Endothelial cell of umbilical vein (primary cell): ENCODE measurements around the gene ZNF260. TPM values are rescaled to one million over a fixed set of nuclear protein-coding genes. Genes with fewer than 3 reads are reported as not detected.

Experiments used
- BruUV-seq: library from RNA; stranded (reverse); fragments of 400-500 nt; replicated peaks from 2 replicates; lab custom pipeline; 2021; lab: Mats Ljungman, UMichigan
- CTCF ChIA-PET: fragments of 300-600, 350-600 bp; sonication (Branson Sonifier 250); formaldehyde crosslinking; loops from one replicate; lab custom pipeline; 2021; ENCODE audit warnings: antibody characterized with exemption, inconsistent platforms; lab: Charles Lee
- POLR2A ChIA-PET: fragments of 300-600, 350-600 bp; sonication (Branson Sonifier 250); formaldehyde crosslinking; loops from one replicate; lab custom pipeline; 2021; ENCODE audit warnings: antibody characterized with exemption, inconsistent platforms; lab: Charles Lee
- DNase-seq: peaks from one replicate; pipeline ENCODE4 v3.0.0-alpha.2; 2011; ENCODE audit warnings: low read depth, low spot score
- FAIRE-seq: peaks from 2 replicates; lab custom pipeline; 2011; peaks lifted over from hg19 to GRCh38; lab: Jason Lieb, UNC
- H2AFZ ChIP-seq: 2 replicates; pipeline ENCODE4 v1.6.0; 2012; ENCODE audit warnings: low read depth, low read length, control low read depth, inconsistent platforms
- H3K27ac ChIP-seq: 2 replicates; pipeline ENCODE4 v1.5.1; 2011; ENCODE audit warnings: low read depth, mild to moderate bottlenecking, control low read depth, low read length, moderate library complexity; ENCODE audit not compliant: insufficient read depth
- H3K27me3 ChIP-seq, 2 experiments: 2 replicates each; pipeline versions ENCODE4 v1.6.0 to v1.6.1; 2011; ENCODE audit warnings: low read length in 2 of 2, mixed read lengths in 1 of 2; ENCODE audit not compliant: control insufficient read depth in 2 of 2, insufficient read depth in 2 of 2
- H3K36me3 ChIP-seq, 2 experiments: 2 replicates in 1 of 2; 3 replicates in 1 of 2; pipeline ENCODE4 v1.5.1; 2011; ENCODE audit warnings: low read length in 2 of 2, mild to moderate bottlenecking in 1 of 2, moderate library complexity in 1 of 2; ENCODE audit not compliant: control insufficient read depth in 2 of 2, insufficient read depth in 2 of 2; ENCODE audit errors: extremely low read depth in 1 of 2
- H3K4me1 ChIP-seq: 3 replicates; pipeline ENCODE4 v1.5.1; 2011; ENCODE audit warnings: mild to moderate bottlenecking, low read length; ENCODE audit not compliant: control insufficient read depth, insufficient read depth; ENCODE audit errors: extremely low read depth
- H3K4me2 ChIP-seq: 2 replicates; pipeline ENCODE4 v1.6.1; 2011; ENCODE audit warnings: low read length, control low read depth, mixed read lengths; ENCODE audit not compliant: insufficient read depth
- H3K4me3 ChIP-seq, 3 experiments: fragments of 200-600 bp in 1 of 3; sonication (generic), shearing (Covaris generic) in 1 of 3; replicated peaks in 1 of 3; 2 replicates each; pipeline ENCODE4 v1.5.1; 2011 to 2016; ENCODE audit warnings: control low read depth in 3 of 3, low read length in 3 of 3, mild to moderate bottlenecking in 2 of 3, inconsistent platforms in 1 of 3, low read depth in 1 of 3, moderate library complexity in 1 of 3; ENCODE audit not compliant: insufficient read depth in 1 of 3
- H3K79me2 ChIP-seq: 2 replicates; pipeline ENCODE4 v1.6.0; 2012; ENCODE audit warnings: low read length, inconsistent platforms; ENCODE audit not compliant: control insufficient read depth, insufficient read depth
- H3K9ac ChIP-seq: replicated peaks from 2 replicates; pipeline ENCODE3; 2011; ENCODE audit warnings: low read length, control low read depth; ENCODE audit not compliant: insufficient read depth; ENCODE audit errors: extremely low read depth
- H3K9me1 ChIP-seq: replicated peaks from 3 replicates; pipeline ENCODE4 v1.6.0; 2011; ENCODE audit warnings: mild to moderate bottlenecking, low read length; ENCODE audit not compliant: control insufficient read depth, insufficient read depth; ENCODE audit errors: extremely low read depth
- H3K9me3 ChIP-seq: replicated peaks from 2 replicates; pipeline ENCODE4 v1.5.1; 2012; ENCODE audit warnings: low read length, inconsistent platforms; ENCODE audit not compliant: control insufficient read depth, insufficient read depth
- H4K20me1 ChIP-seq: replicated peaks from 2 replicates; pipeline ENCODE3; 2011; ENCODE audit warnings: mild to moderate bottlenecking, low read length; ENCODE audit not compliant: control insufficient read depth, insufficient read depth; ENCODE audit errors: extremely low read depth
- CTCF ChIP-seq, 2 donors: IDR thresholded peaks; 1 replicate in 1 of 2; 2 replicates in 1 of 2; pipeline ENCODE4 v1.5.1; 2011; ENCODE audit warnings: low read length in 2 of 2, mild to moderate bottlenecking in 2 of 2, moderate library complexity in 2 of 2, control low read depth in 1 of 2, inconsistent platforms in 1 of 2, low read depth in 1 of 2; ENCODE audit not compliant: insufficient read depth in 1 of 2; ENCODE audit errors: extremely low read depth in 1 of 2
- EZH2 ChIP-seq: IDR thresholded peaks from 2 replicates; pipeline ENCODE4 v1.6.1; 2012; ENCODE audit warnings: borderline replicate concordance, low read depth, mild to moderate bottlenecking, moderate library complexity, low read length, inconsistent platforms; ENCODE audit not compliant: severe bottlenecking
- FOS ChIP-seq: IDR thresholded peaks from 2 replicates; pipeline ENCODE4 v1.6.1; 2011; ENCODE audit warnings: mild to moderate bottlenecking, low read length, moderate library complexity, borderline replicate concordance; ENCODE audit not compliant: insufficient read depth
- GATA2 ChIP-seq: IDR thresholded peaks from 2 replicates; pipeline ENCODE4 v1.7.0; 2011; ENCODE audit warnings: low read depth, mild to moderate bottlenecking, moderate library complexity, mixed read lengths, low read length; ENCODE audit not compliant: insufficient read length, insufficient read depth
- JUN ChIP-seq: IDR thresholded peaks from 2 replicates; pipeline ENCODE4 v1.6.1; 2011; ENCODE audit warnings: borderline replicate concordance, low read depth; ENCODE audit not compliant: insufficient read length, insufficient read depth
- MAX ChIP-seq: IDR thresholded peaks from 2 replicates; pipeline ENCODE4 v1.6.1; 2011; ENCODE audit not compliant: insufficient read depth, insufficient read length
- MYC ChIP-seq: IDR thresholded peaks from one replicate; pipeline ENCODE4 v1.6.1; 2011; ENCODE audit warnings: mild to moderate bottlenecking, low read depth, low read length
- POLR2A ChIP-seq: IDR thresholded peaks from 2 replicates; pipeline ENCODE4 v1.6.1; 2012; ENCODE audit warnings: low read depth, mild to moderate bottlenecking, control low read depth, low read length
- POLR2AphosphoS5 ChIP-seq: IDR thresholded peaks from 2 replicates; pipeline ENCODE4 v1.6.1; 2012; ENCODE audit warnings: low read depth, mild to moderate bottlenecking, control low read depth, low read length, moderate library complexity; ENCODE audit not compliant: insufficient read depth
- dilution Hi-C: fragments of 300-500 bp; cut with MboI; formaldehyde crosslinking; loops from one replicate; pipeline ENCODE4 v1.15.0; 2019; ENCODE audit warnings: low sequenced_read_pairs; ENCODE audit not compliant: extremely low pct_ligation_motif_present
- intact Hi-C: fragments of 100-400 bp; cut with micrococcal nuclease; formaldehyde crosslinking; loops from one replicate; pipeline ENCODE4 v1.10.0; 2022
- polyA plus RNA-seq, 4 experiments: library from polyadenylated mRNA; depleted of rRNA in 3 of 4; stranded (reverse) in 3 of 4; unstranded in 1 of 4; fragments of >200 nt; gene quantifications; 2 replicates each; pipeline versions ENCODE4 v1.2.1 to v1.2.3, GENCODE V29; 2011 to 2012; ENCODE audit warnings: missing spikeins in 1 of 4
- total RNA-seq: library from RNA; stranded (reverse); gene quantifications from 2 replicates; pipeline ENCODE4 v1.2.3, GENCODE V29; 2021

The ZNF260 gene
- total and polyA plus RNA-seq, 2 donors (not counting 3 experiments of a cell fraction or from before 2014, with no cell fraction given) = 2.7 to 10.5 TPM

- no peak for FAIRE-seq
- dilution Hi-C loops = no loop called here
Measured at GRCh38 chr19:36489920-36490415, 38.1 kb downstream of the ZNF260 start.

GRCh38 chr19:36489118-36489919, 38.8 kb downstream of the ZNF260 start, which contains the start of gene ZNF566:
Gene ZNF566, minus strand, starts transcription at chr19:36489561. Its CDS starts 13,004 bp downstream, at chr19:36476557.
- Histone ChIP-seq H4K20me1 (no peaks in the 10 kb centered on the region), H3K9me1 (no peaks in the 10 kb centered on the region), H3K9ac (peak within 1 kb of the TSS; percentile 88), H3K4me3 (peak within 1 kb of the TSS; percentile 51 to 80 (median 77)), H3K27me3 (no peaks in the 10 kb centered on the region), H3K4me1 (peaks cover 8% of the 10 kb centered on the region), H2AFZ (peak within 1 kb of the TSS; percentile 90), H3K4me2 (peak within 1 kb of the TSS; percentile 19), H3K9me3 (no peaks in the 10 kb centered on the region), H3K79me2 (peaks cover 6% of the 10 kb centered on the region), H3K36me3 (no peaks in the 10 kb centered on the region), H3K27ac (peak within 1 kb of the TSS; percentile 85)
- ChIA-PET POLR2A (interaction anchor here (0.5 to 1.4 kb wide), 5 partner anchors 41 to 1411 kb away, joined by 3 to 5 read pairs (median 4); partner anchors contain the start of genes ZNF146, ZNF529 and ZNF565), CTCF (interaction anchor here (0.6 to 1.4 kb wide), 2 partner anchors 27 to 38 kb away, joined by 3 read pairs; no protein-coding TSS in a partner anchor)
- BruUV-seq = TSS peak; percentile 88
- DNase-seq (peak; percentile 97), FAIRE-seq (peak; percentile 98)
- dilution Hi-C loops = no loop called here
- TF ChIP-seq CTCF (IDR thresholded peaks at IDR 0.05; ENCODE audit: extremely low read depth in 1 of 2, insufficient read depth in 1 of 2, low read depth in 1 of 2, low read length in 2 of 2) (peak in 1 of 2 donors; percentile 10), POLR2AphosphoS5 (no peak), MYC (peak; percentile 76), GATA2 (peak; percentile 35), JUN (no peak), POLR2A (no peak), EZH2 (no peak), MAX (peak; percentile 80), FOS (no peak)
- intact Hi-C loops = loop anchor here (1.0 to 10.0 kb wide), 5 partner anchors 39 to 299 kb away; partner anchors contain the start of genes ZFP14, ZFP82, ZNF146 and ZNF260

More at GRCh38 chr19:36489920-36490415, 38.1 kb downstream of the ZNF260 start:
- H4K20me1 ChIP-seq = no peaks in the 10 kb centered on the region
- POLR2A ChIA-PET = interaction anchor here (0.5 to 1.4 kb wide), 4 partner anchors 40 to 1412 kb away, joined by 3 to 5 read pairs (median 4); partner anchors contain the start of genes ZNF146, ZNF529 and ZNF565
- H3K9ac ChIP-seq = peak overlapping the region; percentile 88
- CTCF ChIA-PET = interaction anchor here (0.6 to 1.4 kb wide), 2 partner anchors 28 to 37 kb away, joined by 3 read pairs; no protein-coding TSS in a partner anchor
- peak overlapping the region; percentile 19 for H3K4me2 ChIP-seq
- H3K4me3 ChIP-seq = peak overlapping the region; percentile 51 to 80 (median 77)
- no peaks in the 10 kb centered on the region for H3K9me1 ChIP-seq
- peak overlapping the region; percentile 85 for H3K27ac ChIP-seq
- peaks cover 8% of the 10 kb centered on the region for H3K4me1 ChIP-seq
- intact Hi-C loops = loop anchor here (1.0 to 10.0 kb wide), 5 partner anchors 38 to 300 kb away; partner anchors contain the start of genes ZFP14, ZFP82, ZNF146 and ZNF260
- H3K27me3 ChIP-seq = no peaks in the 10 kb centered on the region
- peak overlapping the region; percentile 90 for H2AFZ ChIP-seq
- TF ChIP-seq MYC (no peak), MAX (no peak), EZH2 (no peak)
- no TSS peak for BruUV-seq
- H3K9me3 ChIP-seq = no peaks in the 10 kb centered on the region
- H3K36me3 ChIP-seq = no peaks in the 10 kb centered on the region
- DNase-seq = no peak
- H3K79me2 ChIP-seq = peaks cover 6% of the 10 kb centered on the region
